Smooth muscle cell (in vitro differentiated cells): ENCODE data around the gene FA2H. TPM values are rescaled to one million over a fixed set of nuclear protein-coding genes. Genes with fewer than 3 reads are reported as not detected.

ENCODE experiments used
- DNase-seq: peaks from one replicate; lab custom pipeline; 2025; ENCODE audit not compliant: unreplicated experiment; lab: John Stamatoyannopoulos, UW
- H2AFZ ChIP-seq: fragments of 200-600 bp; sonication (generic); 2 replicates; pipeline ENCODE4 v1.6.0; 2016; ENCODE audit warnings: antibody characterized with exemption, low read depth, mild to moderate bottlenecking
- H3F3A ChIP-seq: fragments of 200-600 bp; sonication (generic); 2 replicates; pipeline ENCODE4 v1.6.0; 2017; ENCODE audit warnings: antibody characterized with exemption, low read depth
- H3K27ac ChIP-seq: fragments of 200-600 bp; sonication (generic); 2 replicates; pipeline ENCODE4 v1.5.1; 2016; ENCODE audit warnings: low read depth, mild to moderate bottlenecking
- H3K27me3 ChIP-seq: fragments of 200-600 bp; sonication (generic); 2 replicates; pipeline ENCODE4 v1.6.1; 2016; ENCODE audit warnings: low read depth, mild to moderate bottlenecking
- H3K36me3 ChIP-seq: fragments of 200-600 bp; sonication (generic); 2 replicates; pipeline ENCODE4 v1.5.1; 2016; ENCODE audit warnings: low read depth
- H3K4me1 ChIP-seq: fragments of 200-600 bp; sonication (generic); 2 replicates; pipeline ENCODE4 v1.5.1; 2016; ENCODE audit warnings: low read depth
- H3K4me2 ChIP-seq: fragments of 200-600 bp; sonication (generic); 2 replicates; pipeline ENCODE4 v1.6.0; 2016; ENCODE audit warnings: mild to moderate bottlenecking
- H3K4me3 ChIP-seq: fragments of 200-600 bp; sonication (generic); 2 replicates; pipeline ENCODE4 v1.5.1; 2016; ENCODE audit warnings: mild to moderate bottlenecking
- H3K79me2 ChIP-seq: fragments of 200-600 bp; sonication (generic); 2 replicates; pipeline ENCODE4 v1.6.0; 2016; ENCODE audit warnings: low read depth, mild to moderate bottlenecking
- H3K9ac ChIP-seq: fragments of 200-600 bp; sonication (generic); 2 replicates; pipeline ENCODE4 v1.6.0; 2016; ENCODE audit warnings: low read depth
- H3K9me3 ChIP-seq: fragments of 200-600 bp; sonication (generic); replicated peaks from 2 replicates; pipeline ENCODE4 v1.5.1; 2016; ENCODE audit warnings: low read depth
- H4K20me1 ChIP-seq: fragments of 200-600 bp; sonication (generic); 2 replicates; pipeline ENCODE4 v1.6.0; 2016; ENCODE audit warnings: low read depth
- WGBS: methylation state at CpG from one replicate; pipeline ENCODE4 v1.1.7; 2016; ENCODE audit warnings: low lambda C conversion rate; 5-methylcytosine and 5-hydroxymethylcytosine counted together
- polyA plus RNA-seq: library from polyadenylated mRNA; unstranded; fragments of >200 nt; fragmentation: Nextera tagmentation; extraction: Ambion mirVana; gene quantifications from 2 replicates; pipeline ENCODE4 v1.2.1, GENCODE V29; 2016
- total RNA-seq: library from RNA; depleted of rRNA; stranded (reverse); fragments of >200 nt; gene quantifications from 2 replicates; pipeline ENCODE4 v1.2.3, GENCODE V29; 2014
- TF ChIP-seq, protein P1 (sequence below): fragments of 200-600 bp; sonication (generic); IDR thresholded peaks from 2 replicates; pipeline ENCODE4 v1.5.1; 2017; ENCODE audit warnings: borderline replicate concordance, mild to moderate bottlenecking, antibody characterized with exemption; ENCODE audit not compliant: insufficient read depth, poor library complexity, severe bottlenecking

The FA2H gene
- total and polyA plus RNA-seq, 2 experiments from 2014 or later = not detected

DNA sequence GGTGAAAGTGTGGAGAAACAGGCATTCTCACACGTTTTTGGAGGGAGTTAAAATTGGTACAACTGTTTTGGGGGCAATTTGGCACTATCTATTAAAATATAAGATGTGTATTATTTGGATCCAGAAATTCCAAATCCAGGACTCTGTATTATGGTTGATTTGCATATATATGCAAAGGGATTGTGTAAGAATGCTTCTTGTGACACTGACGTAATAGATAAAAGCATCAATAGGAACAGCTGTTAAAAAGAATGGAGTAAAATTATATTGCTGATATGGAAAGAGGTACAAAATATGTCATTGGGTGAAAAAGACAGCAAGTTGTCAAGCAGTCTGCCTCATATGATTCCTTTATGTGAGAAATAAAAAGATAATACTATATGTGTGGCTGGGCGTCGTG lies 17.3 kb downstream of the FA2H start:
- H3K27ac ChIP-seq = no peak overlapping the region
- H3K36me3 ChIP-seq = no peaks in the 10 kb centered on the region
- no peaks in the 10 kb centered on the region for H3K79me2 ChIP-seq
- 86% methylated on average over 4 of the region's 4 CpGs for WGBS
- TF ChIP-seq, protein P1, sequence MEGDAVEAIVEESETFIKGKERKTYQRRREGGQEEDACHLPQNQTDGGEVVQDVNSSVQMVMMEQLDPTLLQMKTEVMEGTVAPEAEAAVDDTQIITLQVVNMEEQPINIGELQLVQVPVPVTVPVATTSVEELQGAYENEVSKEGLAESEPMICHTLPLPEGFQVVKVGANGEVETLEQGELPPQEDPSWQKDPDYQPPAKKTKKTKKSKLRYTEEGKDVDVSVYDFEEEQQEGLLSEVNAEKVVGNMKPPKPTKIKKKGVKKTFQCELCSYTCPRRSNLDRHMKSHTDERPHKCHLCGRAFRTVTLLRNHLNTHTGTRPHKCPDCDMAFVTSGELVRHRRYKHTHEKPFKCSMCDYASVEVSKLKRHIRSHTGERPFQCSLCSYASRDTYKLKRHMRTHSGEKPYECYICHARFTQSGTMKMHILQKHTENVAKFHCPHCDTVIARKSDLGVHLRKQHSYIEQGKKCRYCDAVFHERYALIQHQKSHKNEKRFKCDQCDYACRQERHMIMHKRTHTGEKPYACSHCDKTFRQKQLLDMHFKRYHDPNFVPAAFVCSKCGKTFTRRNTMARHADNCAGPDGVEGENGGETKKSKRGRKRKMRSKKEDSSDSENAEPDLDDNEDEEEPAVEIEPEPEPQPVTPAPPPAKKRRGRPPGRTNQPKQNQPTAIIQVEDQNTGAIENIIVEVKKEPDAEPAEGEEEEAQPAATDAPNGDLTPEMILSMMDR = no peak
- H3K4me3 ChIP-seq = no peak overlapping the region
- H3K4me1 ChIP-seq = no peaks in the 10 kb centered on the region
- H3F3A ChIP-seq = no peaks in the 10 kb centered on the region
- H3K27me3 ChIP-seq = peaks cover 8% of the 10 kb centered on the region
- H3K9me3 ChIP-seq = no peaks in the 10 kb centered on the region
- H4K20me1 ChIP-seq = no peaks in the 10 kb centered on the region
- DNase-seq = no peak
- no peak overlapping the region for H2AFZ ChIP-seq
- no peak overlapping the region for H3K9ac ChIP-seq
- H3K4me2 ChIP-seq = no peak overlapping the region

DNA sequence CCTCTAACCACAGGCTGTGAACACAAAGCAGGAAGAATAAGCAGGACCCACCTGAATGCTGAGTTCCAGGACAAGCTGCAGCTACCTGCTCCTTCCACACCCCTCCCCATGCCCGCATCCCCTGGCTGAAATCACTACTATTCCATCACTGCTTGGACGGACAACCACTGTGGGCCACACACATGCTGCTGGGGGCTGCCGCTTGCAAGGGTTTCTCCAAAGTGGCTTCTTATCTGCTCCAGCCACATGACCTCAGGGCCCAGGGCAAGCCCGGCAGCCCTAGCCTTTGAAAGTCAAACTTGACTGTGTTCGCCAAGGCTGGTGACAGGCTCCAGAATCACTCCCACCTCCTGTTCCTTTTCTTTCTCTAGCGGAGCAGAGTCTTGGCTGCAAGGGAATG lies 18.4 kb downstream of the FA2H start:
- Histone ChIP-seq H3K79me2 (no peaks in the 10 kb centered on the region), H3K36me3 (no peaks in the 10 kb centered on the region), H4K20me1 (no peaks in the 10 kb centered on the region), H2AFZ (no peak overlapping the region), H3F3A (no peaks in the 10 kb centered on the region), H3K27me3 (peaks cover 8% of the 10 kb centered on the region), H3K4me1 (no peaks in the 10 kb centered on the region), H3K4me2 (no peak overlapping the region), H3K27ac (no peak overlapping the region), H3K9ac (no peak overlapping the region), H3K4me3 (no peak overlapping the region), H3K9me3 (no peaks in the 10 kb centered on the region)
- TF ChIP-seq, protein P1 = no peak
- DNase-seq = no peak
- 53% methylated on average over 6 of the region's 6 CpGs for WGBS

DNA sequence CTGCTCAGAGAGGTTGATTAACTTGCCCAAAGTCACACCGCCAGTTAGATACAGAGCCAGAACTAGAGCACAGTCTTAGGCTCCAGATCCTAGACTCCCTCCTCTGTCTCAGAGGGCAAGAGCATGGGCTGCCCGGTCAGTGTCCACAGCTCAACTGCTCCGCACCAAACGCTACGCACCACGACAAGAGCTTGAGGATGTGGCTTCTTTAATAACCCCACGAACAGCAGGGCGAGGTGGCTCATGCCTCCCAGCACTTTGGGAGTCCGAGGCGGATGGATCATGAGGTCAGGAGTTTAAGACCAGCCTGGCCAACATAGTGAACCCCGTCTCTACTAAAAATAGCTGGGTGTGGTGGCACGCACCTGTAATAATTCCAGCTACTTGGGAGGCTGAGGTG lies 21.4 kb downstream of the FA2H start:
- Histone ChIP-seq H3K4me1 (peaks cover 15% of the 10 kb centered on the region), H4K20me1 (no peaks in the 10 kb centered on the region), H3F3A (no peaks in the 10 kb centered on the region), H2AFZ (no peak overlapping the region), H3K4me3 (no peak overlapping the region), H3K9me3 (no peaks in the 10 kb centered on the region), H3K27ac (no peak overlapping the region), H3K27me3 (peaks cover 8% of the 10 kb centered on the region), H3K36me3 (no peaks in the 10 kb centered on the region), H3K9ac (no peak overlapping the region), H3K79me2 (no peaks in the 10 kb centered on the region), H3K4me2 (no peak overlapping the region)
- 95% methylated on average over 12 of the region's 12 CpGs for WGBS
- no peak for DNase-seq
- TF ChIP-seq, protein P1 = no peak

DNA sequence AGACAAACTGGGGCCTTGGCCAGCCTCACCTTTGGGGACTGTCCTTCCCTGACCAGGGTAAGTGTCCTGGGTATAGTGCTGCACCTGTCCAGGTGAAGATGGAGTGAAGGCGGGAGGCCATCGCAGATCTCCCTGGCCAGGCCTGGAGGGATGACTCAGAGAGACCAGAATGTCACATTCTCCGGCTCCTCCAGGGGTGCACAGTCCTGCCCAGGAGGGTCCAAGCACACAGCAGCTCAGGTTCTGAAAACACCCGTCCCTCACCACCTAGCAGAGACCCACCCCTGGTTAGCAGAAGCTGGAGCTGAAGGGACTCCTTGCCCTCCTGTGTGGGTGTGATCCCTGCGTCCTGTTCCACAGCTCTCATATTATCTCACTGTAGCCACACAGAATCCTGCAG lies 21.9 kb downstream of the FA2H start:
- Histone ChIP-seq H3K27ac (no peak overlapping the region), H3K9ac (no peak overlapping the region), H3K4me2 (no peak overlapping the region), H4K20me1 (no peaks in the 10 kb centered on the region), H3K4me1 (peaks cover 15% of the 10 kb centered on the region), H3F3A (no peaks in the 10 kb centered on the region), H3K79me2 (no peaks in the 10 kb centered on the region), H3K9me3 (no peaks in the 10 kb centered on the region), H3K4me3 (no peak overlapping the region), H3K27me3 (peaks cover 8% of the 10 kb centered on the region), H3K36me3 (no peaks in the 10 kb centered on the region), H2AFZ (no peak overlapping the region)
- DNase-seq = no peak
- TF ChIP-seq, protein P1 = no peak
- 92% methylated on average over 5 of the region's 5 CpGs for whole genome bisulfite sequencing
